Activated CD4-positive, alpha-beta T cell treated with anti-CD3 and anti-CD28 coated beads for 36 hours (primary cell): Measurements from ENCODE around the gene MRGPRE. TPM values are rescaled to one million over a fixed set of nuclear protein-coding genes. Genes with fewer than 3 reads are reported as not detected.

Source experiments
- ATAC-seq: fragments of 200-7000 bp; cut with Tn5 transposase; one replicate; pipeline ENCODE4 v1.10.0; 2021; ENCODE audit warnings: mild to moderate bottlenecking, moderate library complexity
- CTCF ChIA-PET: fragments of 350-600 bp; sonication (Branson Sonifier 250); formaldehyde crosslinking; loops from one replicate; lab custom pipeline; 2021; ENCODE audit warnings: antibody characterized with exemption; lab: Charles Lee
- POLR2A ChIA-PET: fragments of 350-600 bp; sonication (Branson Sonifier 250); formaldehyde crosslinking; loops from one replicate; lab custom pipeline; 2021; ENCODE audit warnings: antibody characterized with exemption, inconsistent platforms; lab: Charles Lee
- DNase-seq: peaks from one replicate; pipeline ENCODE4 v3.0.0-alpha.2; 2020
- H3K27ac Mint-ChIP-seq: one replicate; pipeline ENCODE4 v1.8.0; 2021; ENCODE audit warnings: mixed read lengths
- H3K27me3 Mint-ChIP-seq: one replicate; pipeline ENCODE4 v1.8.0; 2021; ENCODE audit warnings: mixed read lengths
- H3K36me3 Mint-ChIP-seq: one replicate; pipeline ENCODE4 v1.8.0; 2021; ENCODE audit warnings: low read depth, mixed read lengths
- H3K4me1 Mint-ChIP-seq: one replicate; pipeline ENCODE4 v1.8.0; 2021; ENCODE audit warnings: mixed read lengths
- H3K4me3 Mint-ChIP-seq: one replicate; pipeline ENCODE4 v1.8.0; 2021; ENCODE audit warnings: mild to moderate bottlenecking, moderate library complexity, mixed read lengths
- H3K9me3 Mint-ChIP-seq: one replicate; pipeline ENCODE4 v1.8.0; 2021; ENCODE audit warnings: low read depth, mixed read lengths
- intact Hi-C, 2 experiments: fragments of 100-400 bp; cut with DNase I in 1 of 2; cut with micrococcal nuclease in 1 of 2; formaldehyde crosslinking; loops; one replicate each; pipeline versions ENCODE4 v1.14.2 to v1.15.1; 2022 to 2024; cut with DNase I, micrococcal nuclease
- total RNA-seq, 2 experiments: library from RNA; stranded (reverse); gene quantifications; one replicate each; pipeline ENCODE4 v1.2.3, GENCODE V29; 2021

The MRGPRE gene
- total RNA-seq, 2 experiments from 2014 or later: not detected

- Mint-ChIP-seq H3K36me3 (no peaks in the 10 kb centered on the region), H3K4me1 (peaks cover 12% of the 10 kb centered on the region), H3K27me3 (peaks cover 9% of the 10 kb centered on the region), H3K9me3 (no peaks in the 10 kb centered on the region), H3K4me3 (no peak overlapping the region), H3K27ac (no peak overlapping the region)
- DNase-seq (no peak), ATAC-seq (no peak)
- POLR2A ChIA-PET: no interaction called here
- CTCF ChIA-PET: interaction anchor here (0.6 to 1.1 kb wide), 2 partner anchors 121 to 1714 kb away, joined by 3 read pairs; no protein-coding TSS in a partner anchor
- intact Hi-C loops: loop anchor here in 1 of 2 experiments (5.0 kb wide), 2 partner anchors 182 to 687 kb away; no protein-coding TSS in a partner anchor
Observed at GRCh38 chr11:3219281-3219892, 12.8 kb downstream of the MRGPRE start.

DNA sequence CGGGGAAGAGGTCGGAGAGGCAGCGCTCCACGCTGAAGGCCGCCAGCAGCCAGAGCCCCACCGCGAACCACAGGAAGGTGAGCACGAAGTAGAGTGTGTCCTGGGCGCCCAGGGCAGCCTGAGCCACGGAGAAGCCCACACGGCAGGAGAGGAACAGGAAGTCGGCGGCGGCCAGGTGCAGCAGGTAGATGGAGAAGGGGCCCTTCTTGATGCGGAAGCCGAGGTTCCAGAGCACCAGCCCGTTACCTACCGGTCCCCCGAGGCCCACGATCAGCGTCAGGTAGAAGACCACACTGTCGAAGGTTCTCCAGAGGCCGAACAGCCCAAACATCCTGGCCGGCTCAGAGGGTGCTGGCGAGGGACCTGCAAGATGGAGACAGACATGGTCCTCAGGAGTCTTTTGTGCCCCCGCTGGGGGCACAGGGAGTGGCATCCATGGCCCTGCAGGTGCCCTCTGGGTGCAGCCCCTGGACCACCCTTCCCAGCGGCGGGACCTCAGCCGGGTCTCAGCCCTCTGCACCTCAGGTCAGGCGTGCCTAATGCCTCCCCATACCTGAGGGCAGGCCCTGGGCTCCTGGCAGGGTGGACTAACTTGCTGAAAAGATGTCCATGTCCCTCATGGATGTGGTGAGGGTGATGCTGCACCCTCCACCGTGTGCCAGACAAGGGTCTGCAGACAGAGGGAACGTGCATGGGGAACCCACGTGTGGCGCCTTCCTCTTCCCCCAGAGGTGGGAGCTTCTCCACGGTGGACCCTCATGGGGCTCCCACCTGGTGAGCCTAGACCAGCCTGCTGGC, 13.5 kb downstream of the MRGPRE start, which contains the start of gene MRGPRG:
Gene MRGPRG (minus strand): TSS at position 331 of the 798 bp plus-strand sequence. CDS start 0 bp downstream, at position 331.
- H3K27me3 Mint-ChIP-seq: peaks cover 13% of the 10 kb centered on the region
- no peaks in the 10 kb centered on the region for H3K9me3 Mint-ChIP-seq
- no peak for DNase-seq
- no peak within 1 kb of the TSS for H3K27ac Mint-ChIP-seq
- intact Hi-C loops: loop anchor here in 1 of 2 experiments (5.0 kb wide), 2 partner anchors 181 to 686 kb away; no protein-coding TSS in a partner anchor
- no peaks in the 10 kb centered on the region for H3K36me3 Mint-ChIP-seq
- ChIA-PET CTCF (no interaction called here), POLR2A (no interaction called here)
- peaks cover 12% of the 10 kb centered on the region for H3K4me1 Mint-ChIP-seq
- ATAC-seq: no peak
- no peak within 1 kb of the TSS for H3K4me3 Mint-ChIP-seq

DNA sequence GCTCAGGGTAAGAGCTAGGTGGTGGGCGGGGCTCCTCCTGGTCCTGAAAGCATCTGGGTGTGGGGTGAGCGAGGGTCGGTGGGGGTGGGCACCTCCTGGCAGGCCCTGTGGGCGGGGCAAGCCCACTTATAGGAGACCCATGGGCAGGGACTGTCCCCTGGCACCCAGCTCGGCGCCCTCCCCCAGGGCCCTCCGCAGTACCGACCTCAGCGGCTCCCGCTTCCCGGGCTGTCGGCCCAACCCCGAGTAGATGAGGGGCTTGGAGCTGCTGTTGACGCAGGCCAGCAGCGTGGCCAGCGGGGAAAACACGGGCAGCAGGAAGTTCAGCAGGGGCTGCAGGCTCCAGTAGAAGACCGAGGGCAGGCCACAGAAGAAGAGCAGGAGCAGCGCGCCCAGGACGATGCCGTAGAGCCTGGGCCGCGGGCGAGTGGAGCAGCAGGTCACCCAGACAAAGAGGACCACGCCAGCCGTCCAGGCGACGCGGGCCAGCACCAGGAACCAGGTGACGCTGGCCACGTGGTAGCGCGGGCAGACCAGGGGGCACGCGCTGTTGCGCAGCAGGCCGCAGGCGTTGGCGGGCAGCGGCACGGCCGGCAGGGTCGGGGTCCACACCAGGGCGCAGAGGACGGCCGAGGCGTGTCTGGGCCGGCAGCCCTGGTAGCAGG, 14.3 kb downstream of the MRGPRE start:
- intact Hi-C loops: loop anchor here (1.0 to 5.0 kb wide), 3 partner anchors 108 to 686 kb away; no protein-coding TSS in a partner anchor
- Mint-ChIP-seq H3K9me3 (no peaks in the 10 kb centered on the region), H3K27me3 (peaks cover 16% of the 10 kb centered on the region), H3K4me1 (peaks cover 8% of the 10 kb centered on the region), H3K36me3 (no peaks in the 10 kb centered on the region), H3K4me3 (no peak overlapping the region), H3K27ac (no peak overlapping the region)
- ChIA-PET CTCF (interaction anchor here (0.8 to 1.1 kb wide), 2 partner anchors 18 to 272 kb away, joined by 3 to 4 read pairs; no protein-coding TSS in a partner anchor), POLR2A (no interaction called here)
- DNase-seq (no peak), ATAC-seq (no peak)

GRCh38 chr11:3216027-3216525, 16.1 kb downstream of the MRGPRE start:
- no peaks in the 10 kb centered on the region for H3K9me3 Mint-ChIP-seq
- ChIA-PET CTCF (interaction anchor here (1.1 to 1.9 kb wide), 4 partner anchors 24 to 179 kb away, joined by 3 to 10 read pairs (median 4); no protein-coding TSS in a partner anchor), POLR2A (no interaction called here)
- DNase-seq: no peak
- H3K27me3 Mint-ChIP-seq: peaks cover 24% of the 10 kb centered on the region
- no peak overlapping the region for H3K4me3 Mint-ChIP-seq
- ATAC-seq: no peak
- H3K36me3 Mint-ChIP-seq: no peaks in the 10 kb centered on the region
- peaks cover 3% of the 10 kb centered on the region for H3K4me1 Mint-ChIP-seq
- H3K27ac Mint-ChIP-seq: no peak overlapping the region
- intact Hi-C loops: loop anchor here in 1 of 2 experiments (5.0 kb wide), 2 partner anchors 179 to 684 kb away; no protein-coding TSS in a partner anchor

- H3K9me3 Mint-ChIP-seq: no peaks in the 10 kb centered on the region
- no peaks in the 10 kb centered on the region for H3K36me3 Mint-ChIP-seq
- DNase-seq (no peak), ATAC-seq (no peak)
- ChIA-PET POLR2A (no interaction called here), CTCF (interaction anchor here (0.6 to 1.9 kb wide), 4 partner anchors 24 to 178 kb away, joined by 3 to 10 read pairs (median 4); no protein-coding TSS in a partner anchor)
- H3K27me3 Mint-ChIP-seq: peaks cover 24% of the 10 kb centered on the region
- intact Hi-C loops: loop anchor here in 1 of 2 experiments (5.0 kb wide), 2 partner anchors 178 to 683 kb away; no protein-coding TSS in a partner anchor
- H3K4me3 Mint-ChIP-seq: no peak overlapping the region
- H3K27ac Mint-ChIP-seq: no peak overlapping the region
- H3K4me1 Mint-ChIP-seq: peaks cover 3% of the 10 kb centered on the region
Observed at GRCh38 chr11:3215346-3216026, 16.7 kb downstream of the MRGPRE start.

GRCh38 chr11:3214420-3214699, 17.9 kb downstream of the MRGPRE start:
- Mint-ChIP-seq H3K36me3 (no peaks in the 10 kb centered on the region), H3K27ac (no peak overlapping the region), H3K4me1 (peaks cover 3% of the 10 kb centered on the region), H3K9me3 (no peaks in the 10 kb centered on the region), H3K27me3 (peaks cover 24% of the 10 kb centered on the region), H3K4me3 (no peak overlapping the region)
- intact Hi-C loops: no loop called here
- ChIA-PET POLR2A (no interaction called here), CTCF (interaction anchor here (1.4 to 1.9 kb wide), 3 partner anchors 103 to 177 kb away, joined by 3 to 10 read pairs (median 4); no protein-coding TSS in a partner anchor)
- ATAC-seq: no peak
- DNase-seq: no peak

DNA sequence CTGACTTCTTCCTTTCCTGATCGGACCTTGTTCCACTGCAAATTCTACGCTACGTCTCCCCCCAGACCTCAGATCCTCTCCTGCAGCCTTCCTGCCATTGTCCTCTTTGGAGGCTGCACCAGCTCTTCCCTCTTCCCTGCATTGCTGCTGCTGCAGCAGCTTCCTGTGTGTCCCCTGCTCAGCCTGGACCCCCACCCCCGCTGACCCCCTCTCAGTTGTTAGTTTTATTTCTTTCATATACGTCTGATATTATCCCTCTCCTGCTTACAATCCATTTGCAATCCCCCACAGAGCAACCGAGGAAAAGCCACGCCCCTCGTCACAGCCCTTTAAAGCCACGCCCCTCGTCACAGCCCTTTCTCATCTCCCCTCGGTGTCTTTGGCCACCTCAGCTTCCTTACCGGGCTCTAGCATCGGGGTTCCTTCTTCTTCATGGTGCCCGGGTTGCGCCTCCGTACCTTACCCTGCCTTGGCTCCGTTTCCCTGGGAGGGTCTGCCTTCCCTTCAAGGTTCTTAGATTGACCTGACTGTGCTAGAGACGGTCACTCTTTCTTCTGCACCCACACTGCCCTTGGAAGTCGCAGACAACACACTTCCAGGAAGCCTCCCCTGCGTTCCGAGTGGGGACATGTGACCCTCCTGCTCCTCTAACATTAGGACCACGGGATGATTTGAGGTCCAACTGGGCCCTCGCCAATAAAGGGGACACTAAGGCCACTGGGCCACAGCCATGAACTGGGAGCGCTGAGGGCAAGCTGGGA, 18.4 kb downstream of the MRGPRE start:
- intact Hi-C loops: no loop called here
- ChIA-PET POLR2A (no interaction called here), CTCF (interaction anchor here (1.4 to 1.9 kb wide), 2 partner anchors 102 to 122 kb away, joined by 3 to 10 read pairs; no protein-coding TSS in a partner anchor)
- Mint-ChIP-seq H3K27ac (no peak overlapping the region), H3K4me3 (no peak overlapping the region), H3K27me3 (peaks cover 24% of the 10 kb centered on the region), H3K36me3 (no peaks in the 10 kb centered on the region), H3K9me3 (no peaks in the 10 kb centered on the region), H3K4me1 (peaks cover 3% of the 10 kb centered on the region)
- DNase-seq: no peak
- no peak for ATAC-seq

DNA sequence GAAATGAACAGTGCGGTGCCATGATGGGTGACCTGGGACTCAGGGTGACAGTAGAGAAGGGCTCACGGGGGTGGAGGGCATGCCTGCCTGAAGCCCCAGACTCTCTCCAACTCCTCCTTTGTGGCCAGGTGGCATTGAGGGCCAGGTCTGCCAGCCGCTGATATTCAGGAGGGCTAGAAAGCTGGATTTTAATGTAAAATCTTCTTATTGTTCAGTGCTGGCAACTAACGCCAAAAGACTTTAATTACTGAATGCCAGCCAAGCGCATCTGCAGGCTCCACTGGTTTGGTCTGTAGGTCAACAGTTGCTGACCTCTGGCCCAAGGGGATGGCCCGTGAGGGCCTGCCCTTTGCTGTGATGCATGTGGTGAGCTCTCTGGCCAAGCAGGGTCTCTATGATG, 23.9 kb downstream of the MRGPRE start:
- POLR2A ChIA-PET: no interaction called here

DNA sequence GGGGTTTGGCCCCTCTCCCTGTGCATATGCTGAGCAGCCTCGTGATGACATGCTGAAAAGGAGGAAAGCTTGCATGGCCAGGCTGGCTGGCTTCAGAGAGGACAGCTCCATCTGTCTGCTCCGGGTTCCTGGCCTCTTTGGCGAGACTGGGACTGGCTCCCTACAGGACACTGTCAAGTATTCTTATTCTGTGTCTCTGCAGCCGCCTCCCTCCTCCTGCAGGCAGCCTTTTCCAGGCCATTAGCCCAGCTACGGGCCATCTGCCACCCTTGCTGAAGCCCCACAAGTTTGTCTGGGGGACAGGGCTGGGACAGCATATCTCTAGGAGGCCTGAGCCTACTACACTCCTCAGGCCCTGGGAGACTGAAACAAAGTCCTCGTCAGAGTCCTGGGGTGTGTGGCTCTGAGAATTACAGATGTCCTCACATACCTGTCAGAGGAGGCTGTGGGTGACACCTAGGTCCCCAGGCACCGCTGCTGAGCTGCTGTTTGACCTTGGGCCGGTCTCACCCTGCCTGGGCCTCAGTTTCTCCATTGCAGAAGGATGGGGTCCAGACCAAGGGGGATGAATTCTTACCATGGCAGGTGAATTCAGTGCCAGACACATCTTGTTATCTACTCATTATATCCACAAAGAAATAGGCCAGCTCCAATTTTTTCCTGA, 24.6 kb downstream of the MRGPRE start:
- Mint-ChIP-seq H3K36me3 (no peaks in the 10 kb centered on the region), H3K4me1 (no peaks in the 10 kb centered on the region), H3K9me3 (no peaks in the 10 kb centered on the region), H3K4me3 (no peak overlapping the region), H3K27me3 (peaks cover 12% of the 10 kb centered on the region), H3K27ac (no peak overlapping the region)
- ChIA-PET POLR2A (no interaction called here), CTCF (interaction anchor here (0.5 kb wide), 1 partner anchor 780 kb away, joined by 4 read pairs; no protein-coding TSS in a partner anchor)
- intact Hi-C loops: no loop called here
- DNase-seq: no peak
- ATAC-seq: no peak

More for the DNA sequence above, 23.9 kb downstream of the MRGPRE start:
- no peaks in the 10 kb centered on the region for H3K4me1 Mint-ChIP-seq
- peaks cover 12% of the 10 kb centered on the region for H3K27me3 Mint-ChIP-seq
- CTCF ChIA-PET: no interaction called here
- intact Hi-C loops: no loop called here
- H3K27ac Mint-ChIP-seq: no peak overlapping the region
- H3K4me3 Mint-ChIP-seq: no peak overlapping the region
- no peak for DNase-seq
- H3K36me3 Mint-ChIP-seq: no peaks in the 10 kb centered on the region
- no peak for ATAC-seq
- H3K9me3 Mint-ChIP-seq: no peaks in the 10 kb centered on the region

- ChIA-PET CTCF (no interaction called here), POLR2A (no interaction called here)
- H3K4me3 Mint-ChIP-seq: no peak overlapping the region
- H3K9me3 Mint-ChIP-seq: no peaks in the 10 kb centered on the region
- H3K36me3 Mint-ChIP-seq: no peaks in the 10 kb centered on the region
- H3K4me1 Mint-ChIP-seq: no peaks in the 10 kb centered on the region
- ATAC-seq (no peak), DNase-seq (no peak)
- H3K27me3 Mint-ChIP-seq: peaks cover 13% of the 10 kb centered on the region
- intact Hi-C loops: no loop called here
- no peak overlapping the region for H3K27ac Mint-ChIP-seq
Observed at GRCh38 chr11:3206922-3207204, 25.4 kb downstream of the MRGPRE start.
